Cardiac muscle cell (in vitro differentiated cells and primary cell): ENCODE data around the gene DCLK1. TPM values are rescaled to one million over a fixed set of nuclear protein-coding genes. Genes with fewer than 3 reads are reported as not detected.

Source experiments
- DNase-seq, 2 donors: peaks; one replicate each; pipeline versions ENCODE4 v3.0.0 to v3.0.0-alpha.2; 2010 to 2017; ENCODE audit warnings: low read depth in 1 of 2, low spot score in 1 of 2
- H3K27ac ChIP-seq: fragments of 200-600 bp; sonication (generic); 2 replicates; pipeline ENCODE4 v1.5.1; 2016
- H3K27me3 ChIP-seq: fragments of 200-600 bp; sonication (generic); 2 replicates; pipeline ENCODE4 v1.6.0; 2016; ENCODE audit warnings: control low read depth
- H3K36me3 ChIP-seq: fragments of 200-600 bp; sonication (generic); 2 replicates; pipeline ENCODE4 v1.5.1; 2016; ENCODE audit warnings: control low read depth
- H3K4me1 ChIP-seq: fragments of 200-600 bp; sonication (generic); 2 replicates; pipeline ENCODE4 v1.8.1; 2017; ENCODE audit warnings: low read depth, mild to moderate bottlenecking, mixed run types
- H3K4me3 ChIP-seq: fragments of 200-600 bp; sonication (generic); 2 replicates; pipeline ENCODE4 v1.5.1; 2016; ENCODE audit warnings: mild to moderate bottlenecking
- H3K9me3 ChIP-seq: fragments of 200-600 bp; sonication (generic); 2 replicates; pipeline ENCODE4 v1.5.1; 2017; ENCODE audit warnings: low read depth, mild to moderate bottlenecking, control low read depth
- polyA plus RNA-seq: library from polyadenylated mRNA; unstranded; fragments of >200 nt; fragmentation: Nextera tagmentation; extraction: Ambion mirVana; gene quantifications from 2 replicates; pipeline ENCODE4 v1.2.1, GENCODE V29; 2016
- total RNA-seq: library from RNA; depleted of rRNA; stranded (reverse); fragments of >200 nt; gene quantifications from 2 replicates; pipeline ENCODE4 v1.2.3, GENCODE V29; 2016
- TF ChIP-seq, protein P1 (sequence below): IDR thresholded peaks from 2 replicates; pipeline ENCODE4 v1.5.1; 2012; ENCODE audit warnings: low read depth, mild to moderate bottlenecking, low read length

Gene DCLK1
- total and polyA plus RNA-seq, 2 experiments from 2014 or later = 0.09 TPM; not detected in 1

DNA sequence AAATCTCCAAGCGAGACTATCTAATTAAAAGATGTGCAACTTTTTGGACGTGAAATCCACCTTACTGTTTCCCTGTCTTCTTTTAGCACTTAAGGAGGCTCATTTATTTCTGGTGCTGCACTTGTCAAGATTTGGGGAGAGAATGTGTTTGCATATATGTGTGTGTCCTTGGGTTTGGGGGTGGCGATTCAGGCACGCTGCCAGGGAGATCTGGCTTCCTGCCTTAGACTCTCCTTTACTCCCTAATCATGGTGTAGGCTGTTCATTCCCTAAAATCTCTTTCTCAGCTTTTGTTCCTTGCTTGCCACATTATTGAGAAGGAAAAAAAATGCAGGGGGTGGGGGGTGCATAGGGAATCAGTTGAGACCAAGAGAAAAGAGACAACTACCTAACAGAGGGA, 271.2 kb downstream of the DCLK1 start:
- Histone ChIP-seq H3K4me3 (no peak overlapping the region), H3K4me1 (peaks cover 3% of the 10 kb centered on the region), H3K9me3 (no peaks in the 10 kb centered on the region), H3K36me3 (no peaks in the 10 kb centered on the region), H3K27me3 (peaks cover 11% of the 10 kb centered on the region), H3K27ac (no peak overlapping the region)
- DNase-seq = no peak
- TF ChIP-seq, protein P1, sequence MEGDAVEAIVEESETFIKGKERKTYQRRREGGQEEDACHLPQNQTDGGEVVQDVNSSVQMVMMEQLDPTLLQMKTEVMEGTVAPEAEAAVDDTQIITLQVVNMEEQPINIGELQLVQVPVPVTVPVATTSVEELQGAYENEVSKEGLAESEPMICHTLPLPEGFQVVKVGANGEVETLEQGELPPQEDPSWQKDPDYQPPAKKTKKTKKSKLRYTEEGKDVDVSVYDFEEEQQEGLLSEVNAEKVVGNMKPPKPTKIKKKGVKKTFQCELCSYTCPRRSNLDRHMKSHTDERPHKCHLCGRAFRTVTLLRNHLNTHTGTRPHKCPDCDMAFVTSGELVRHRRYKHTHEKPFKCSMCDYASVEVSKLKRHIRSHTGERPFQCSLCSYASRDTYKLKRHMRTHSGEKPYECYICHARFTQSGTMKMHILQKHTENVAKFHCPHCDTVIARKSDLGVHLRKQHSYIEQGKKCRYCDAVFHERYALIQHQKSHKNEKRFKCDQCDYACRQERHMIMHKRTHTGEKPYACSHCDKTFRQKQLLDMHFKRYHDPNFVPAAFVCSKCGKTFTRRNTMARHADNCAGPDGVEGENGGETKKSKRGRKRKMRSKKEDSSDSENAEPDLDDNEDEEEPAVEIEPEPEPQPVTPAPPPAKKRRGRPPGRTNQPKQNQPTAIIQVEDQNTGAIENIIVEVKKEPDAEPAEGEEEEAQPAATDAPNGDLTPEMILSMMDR = no peak

DNA sequence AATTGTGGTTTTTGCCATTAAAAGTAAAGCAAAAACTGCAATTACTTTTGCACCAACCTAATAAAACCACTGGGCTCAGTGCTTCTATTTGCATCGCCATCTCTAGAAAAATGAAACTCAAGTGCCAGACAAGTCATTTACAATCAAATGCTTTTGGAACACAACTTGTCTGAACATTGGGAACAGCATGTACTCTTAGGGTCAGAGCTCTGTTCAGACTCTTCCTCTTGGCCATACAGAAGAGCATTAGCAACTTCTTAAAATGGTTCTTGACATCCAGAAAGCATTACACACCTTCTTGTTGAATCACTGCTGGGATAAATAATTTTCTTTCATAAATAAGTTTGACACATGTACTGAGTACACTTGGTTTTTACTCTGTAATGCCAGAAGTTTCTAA, 272.5 kb downstream of the DCLK1 start:
- H3K27me3 ChIP-seq = peaks cover 14% of the 10 kb centered on the region
- H3K4me3 ChIP-seq = no peak overlapping the region
- TF ChIP-seq, protein P1 = no peak
- H3K36me3 ChIP-seq = no peaks in the 10 kb centered on the region
- H3K4me1 ChIP-seq = peaks cover 3% of the 10 kb centered on the region
- no peak overlapping the region for H3K27ac ChIP-seq
- no peak for DNase-seq
- H3K9me3 ChIP-seq = no peaks in the 10 kb centered on the region

DNA sequence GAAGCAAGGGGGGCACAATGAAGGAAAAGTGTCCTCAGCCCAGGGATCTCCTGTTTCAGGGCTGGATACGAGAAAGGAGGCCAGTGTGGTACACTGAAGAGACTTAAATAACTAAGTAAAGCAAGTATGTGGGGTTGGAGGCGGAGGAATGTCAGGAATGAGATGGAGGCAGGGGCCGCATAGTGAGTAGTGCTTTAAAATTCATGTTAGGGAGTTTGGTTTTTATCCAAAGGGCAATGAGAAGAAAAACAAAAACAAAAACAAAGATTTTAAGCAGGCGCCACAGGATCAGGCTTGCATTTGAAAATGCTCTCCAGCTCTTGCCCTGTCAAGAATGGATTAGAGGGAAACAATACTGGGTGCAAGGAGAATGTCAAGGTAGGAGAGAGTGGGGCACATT, 273.4 kb downstream of the DCLK1 start:
- peak; percentile 33 for DNase-seq
- Histone ChIP-seq H3K4me3 (no peak overlapping the region), H3K27me3 (peaks cover 14% of the 10 kb centered on the region), H3K9me3 (no peaks in the 10 kb centered on the region), H3K4me1 (peaks cover 3% of the 10 kb centered on the region), H3K27ac (no peak overlapping the region), H3K36me3 (no peaks in the 10 kb centered on the region)
- TF ChIP-seq, protein P1 = no peak

DNA sequence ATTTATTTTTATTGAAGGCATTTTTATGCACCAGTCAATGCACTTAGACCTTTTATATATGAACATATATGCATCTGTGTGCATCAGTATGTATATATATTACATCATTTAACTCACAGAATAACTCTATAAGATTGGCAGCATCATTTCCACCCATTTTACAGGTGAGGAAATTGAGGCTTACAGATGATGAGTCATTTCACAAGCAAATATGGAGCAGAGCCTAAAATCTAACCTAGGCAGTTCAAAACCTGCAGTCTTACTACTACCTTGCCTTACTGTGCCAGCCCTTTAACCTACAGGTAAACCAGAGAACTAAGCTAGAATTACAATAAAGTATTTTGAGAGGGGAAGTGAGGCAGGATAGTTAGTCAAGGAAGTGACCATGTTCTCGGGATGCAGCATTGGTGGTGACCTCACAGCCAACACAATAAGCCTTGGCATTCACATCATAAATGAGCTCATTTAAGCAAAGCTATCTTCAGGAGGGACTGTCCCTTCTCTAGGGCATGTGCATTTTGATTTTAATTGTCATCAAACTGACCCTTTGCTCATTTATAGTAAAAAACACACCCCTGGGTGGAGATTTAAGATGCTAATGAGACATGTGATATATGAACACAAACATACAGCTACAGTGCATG, 274.3 kb downstream of the DCLK1 start:
- no peak for DNase-seq
- H3K36me3 ChIP-seq = no peaks in the 10 kb centered on the region
- H3K9me3 ChIP-seq = no peaks in the 10 kb centered on the region
- peaks cover 14% of the 10 kb centered on the region for H3K27me3 ChIP-seq
- TF ChIP-seq, protein P1 = no peak
- H3K27ac ChIP-seq = no peak overlapping the region
- H3K4me3 ChIP-seq = no peak overlapping the region
- H3K4me1 ChIP-seq = peaks cover 3% of the 10 kb centered on the region

DNA sequence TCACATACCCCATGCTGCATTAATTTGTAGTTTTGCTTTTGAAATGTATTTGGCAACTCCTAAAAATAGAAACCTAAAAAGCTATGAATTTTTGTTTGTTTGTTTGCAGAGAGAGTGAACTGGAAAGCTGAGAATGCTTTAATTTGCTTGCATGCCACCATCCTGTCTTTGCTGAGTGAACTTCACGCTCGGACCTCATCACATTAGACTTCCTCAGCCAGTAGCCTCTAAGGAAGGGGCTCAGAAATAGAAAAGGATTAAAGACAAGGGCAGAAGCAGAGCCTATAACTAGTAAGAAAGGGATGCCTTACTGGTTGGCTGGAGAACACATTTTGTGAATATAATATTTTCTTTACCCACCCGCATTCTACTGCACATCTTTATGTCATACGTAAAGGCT, 275.1 kb downstream of the DCLK1 start:
- H3K4me3 ChIP-seq = no peak overlapping the region
- peaks cover 14% of the 10 kb centered on the region for H3K27me3 ChIP-seq
- TF ChIP-seq, protein P1 = no peak
- no peaks in the 10 kb centered on the region for H3K36me3 ChIP-seq
- H3K4me1 ChIP-seq = peaks cover 3% of the 10 kb centered on the region
- no peak for DNase-seq
- no peaks in the 10 kb centered on the region for H3K9me3 ChIP-seq
- no peak overlapping the region for H3K27ac ChIP-seq
